ENCODE measurements around the gene MCU. TPM values are rescaled to one million over a fixed set of nuclear protein-coding genes. Genes with fewer than 3 reads are reported as not detected.

MCU gene
- total RNA-seq, 1 experiment from 2014 or later = 26.8 TPM

DNA sequence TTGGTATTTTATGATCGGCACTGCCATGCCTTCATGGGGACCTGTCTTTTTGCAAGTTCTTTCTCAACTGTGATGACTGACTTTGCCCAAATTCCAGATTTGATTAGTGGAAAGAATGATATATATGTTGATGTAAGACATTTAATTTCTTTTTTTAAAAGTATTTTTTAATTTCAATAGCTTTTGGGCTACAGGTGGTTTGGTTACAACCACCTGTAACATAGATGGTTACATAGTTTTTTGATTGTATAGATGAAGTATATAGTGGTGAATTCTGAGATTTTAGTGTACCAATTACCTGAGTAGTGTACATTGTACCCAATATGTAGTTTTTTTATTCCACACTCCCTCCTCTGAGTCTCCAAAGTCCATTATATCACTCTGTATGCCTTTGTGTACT lies 69.6 kb downstream of the MCU start:
- intact Hi-C loops (cut with micrococcal nuclease) = no loop called here
- H2AFZ ChIP-seq (ENCODE audit: low read depth, low read length, poor library complexity, severe bottlenecking) = no peak overlapping the region
- H3K27me3 ChIP-seq (ENCODE audit: insufficient read depth, low read length) = no peaks in the 10 kb centered on the region
- 0 out of 2 replicates have a peak, but pooled peaks cover 10% of the 10 kb centered on the region for H3K79me2 ChIP-seq (ENCODE audit: insufficient read depth, low read length)
- H3K4me2 ChIP-seq (ENCODE audit: low read length) = no peak overlapping the region
- no peak for TF ChIP-seq RAD21 (IDR thresholded peaks at IDR 0.05; ENCODE audit: low read depth)
- TF ChIP-seq YY1 (IDR thresholded peaks at IDR 0.05; ENCODE audit: extremely low read depth, insufficient replicate concordance, low read depth, low read length) = no peak
- TF ChIP-seq, protein P1, sequence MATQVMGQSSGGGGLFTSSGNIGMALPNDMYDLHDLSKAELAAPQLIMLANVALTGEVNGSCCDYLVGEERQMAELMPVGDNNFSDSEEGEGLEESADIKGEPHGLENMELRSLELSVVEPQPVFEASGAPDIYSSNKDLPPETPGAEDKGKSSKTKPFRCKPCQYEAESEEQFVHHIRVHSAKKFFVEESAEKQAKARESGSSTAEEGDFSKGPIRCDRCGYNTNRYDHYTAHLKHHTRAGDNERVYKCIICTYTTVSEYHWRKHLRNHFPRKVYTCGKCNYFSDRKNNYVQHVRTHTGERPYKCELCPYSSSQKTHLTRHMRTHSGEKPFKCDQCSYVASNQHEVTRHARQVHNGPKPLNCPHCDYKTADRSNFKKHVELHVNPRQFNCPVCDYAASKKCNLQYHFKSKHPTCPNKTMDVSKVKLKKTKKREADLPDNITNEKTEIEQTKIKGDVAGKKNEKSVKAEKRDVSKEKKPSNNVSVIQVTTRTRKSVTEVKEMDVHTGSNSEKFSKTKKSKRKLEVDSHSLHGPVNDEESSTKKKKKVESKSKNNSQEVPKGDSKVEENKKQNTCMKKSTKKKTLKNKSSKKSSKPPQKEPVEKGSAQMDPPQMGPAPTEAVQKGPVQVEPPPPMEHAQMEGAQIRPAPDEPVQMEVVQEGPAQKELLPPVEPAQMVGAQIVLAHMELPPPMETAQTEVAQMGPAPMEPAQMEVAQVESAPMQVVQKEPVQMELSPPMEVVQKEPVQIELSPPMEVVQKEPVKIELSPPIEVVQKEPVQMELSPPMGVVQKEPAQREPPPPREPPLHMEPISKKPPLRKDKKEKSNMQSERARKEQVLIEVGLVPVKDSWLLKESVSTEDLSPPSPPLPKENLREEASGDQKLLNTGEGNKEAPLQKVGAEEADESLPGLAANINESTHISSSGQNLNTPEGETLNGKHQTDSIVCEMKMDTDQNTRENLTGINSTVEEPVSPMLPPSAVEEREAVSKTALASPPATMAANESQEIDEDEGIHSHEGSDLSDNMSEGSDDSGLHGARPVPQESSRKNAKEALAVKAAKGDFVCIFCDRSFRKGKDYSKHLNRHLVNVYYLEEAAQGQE (IDR thresholded peaks at IDR 0.05; ENCODE audit: low read depth) = no peak
- no peak for TF ChIP-seq POLR2AphosphoS5 (IDR thresholded peaks at IDR 0.05; ENCODE audit: low read depth, low read length)
- no peak for TF ChIP-seq FOSL1 (IDR thresholded peaks at IDR 0.05; ENCODE audit: low read depth)
- TF ChIP-seq, protein P2, sequence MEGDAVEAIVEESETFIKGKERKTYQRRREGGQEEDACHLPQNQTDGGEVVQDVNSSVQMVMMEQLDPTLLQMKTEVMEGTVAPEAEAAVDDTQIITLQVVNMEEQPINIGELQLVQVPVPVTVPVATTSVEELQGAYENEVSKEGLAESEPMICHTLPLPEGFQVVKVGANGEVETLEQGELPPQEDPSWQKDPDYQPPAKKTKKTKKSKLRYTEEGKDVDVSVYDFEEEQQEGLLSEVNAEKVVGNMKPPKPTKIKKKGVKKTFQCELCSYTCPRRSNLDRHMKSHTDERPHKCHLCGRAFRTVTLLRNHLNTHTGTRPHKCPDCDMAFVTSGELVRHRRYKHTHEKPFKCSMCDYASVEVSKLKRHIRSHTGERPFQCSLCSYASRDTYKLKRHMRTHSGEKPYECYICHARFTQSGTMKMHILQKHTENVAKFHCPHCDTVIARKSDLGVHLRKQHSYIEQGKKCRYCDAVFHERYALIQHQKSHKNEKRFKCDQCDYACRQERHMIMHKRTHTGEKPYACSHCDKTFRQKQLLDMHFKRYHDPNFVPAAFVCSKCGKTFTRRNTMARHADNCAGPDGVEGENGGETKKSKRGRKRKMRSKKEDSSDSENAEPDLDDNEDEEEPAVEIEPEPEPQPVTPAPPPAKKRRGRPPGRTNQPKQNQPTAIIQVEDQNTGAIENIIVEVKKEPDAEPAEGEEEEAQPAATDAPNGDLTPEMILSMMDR (IDR thresholded peaks at IDR 0.05 in 2 of 3, conservative IDR thresholded peaks at IDR 0.05 in 1 of 3; ENCODE audit: borderline replicate concordance in 1 of 3, insufficient read depth in 1 of 3, low read depth in 2 of 3, low read length in 2 of 3) = no peak
- TF ChIP-seq CBX3 (IDR thresholded peaks at IDR 0.05; ENCODE audit: low read depth) = no peak
- TF ChIP-seq ZNF274 (IDR thresholded peaks at IDR 0.05; ENCODE audit: low read depth, low read length) = no peak
- no peak for TF ChIP-seq EGR1 (IDR thresholded peaks at IDR 0.05; ENCODE audit: low read depth)
- no peak for TF ChIP-seq EZH2phosphoT487 (IDR thresholded peaks at IDR 0.05; ENCODE audit: borderline replicate concordance)
- no peak for TF ChIP-seq SRF (IDR thresholded peaks at IDR 0.05; ENCODE audit: low read depth)
- no peak for TF ChIP-seq ZFX (IDR thresholded peaks at IDR 0.05)
- no peak for TF ChIP-seq EZH2 (IDR thresholded peaks at IDR 0.05)
- no peak for TF ChIP-seq ELF1 (IDR thresholded peaks at IDR 0.05; ENCODE audit: borderline replicate concordance, low read depth)
- no peak for TF ChIP-seq CEBPB (IDR thresholded peaks at IDR 0.05; ENCODE audit: low read depth)
- POLR2A ChIA-PET = no interaction called here
- peaks cover 9 to 13% of the 10 kb centered on the region in 2 experiments; a peak in 3 of 4 replicates for H3K4me1 ChIP-seq (ENCODE audit: control insufficient read depth in 1 of 2, insufficient read depth in 2 of 2, low read length in 2 of 2)
- ATAC-seq (no peak), DNase-seq (ENCODE audit: low read depth, low spot score) (no peak)
- H4K20me1 ChIP-seq (ENCODE audit: insufficient read depth) = no peaks in the 10 kb centered on the region; the same call in 1 of the 2 replicates
- CTCF ChIA-PET = no interaction called here
- H3K9me3 ChIP-seq (ENCODE audit: control insufficient read depth in 1 of 2, insufficient read depth in 1 of 2, low read depth in 1 of 2, low read length in 2 of 2) = no peaks in the 10 kb centered on the region
- no peak overlapping the region for H3K4me3 ChIP-seq (replicated peaks in 1 of 2; ENCODE audit: low read depth in 1 of 2, low read length in 2 of 2)
- H3K9me2 ChIP-seq (ENCODE audit: insufficient read depth) = no peaks in the 10 kb centered on the region
- no peaks in the 10 kb centered on the region for H3K36me3 ChIP-seq (ENCODE audit: control insufficient read depth in 1 of 2, insufficient read depth in 2 of 2, low read length in 2 of 2)
- BruUV-seq (replicated peaks) = no TSS peak
- RAD21 ChIA-PET (ENCODE audit: low non-redundant PET in 1 of 2, low total read pairs in 2 of 2, uncharacterized antibody in 2 of 2, unreplicated experiment in 2 of 2) = no interaction called here
- no peak overlapping the region for H3K9ac ChIP-seq (ENCODE audit: low read length)
- no peak overlapping the region for H3K27ac ChIP-seq (ENCODE audit: low read depth, low read length)

Measured in HCT116 (cell line).